ENCODE results near the gene GLG1.
"Not testable (repeated sequence)": the region's sequence is repeated elsewhere in the genome, so short reads cannot be mapped to it uniquely, and the experiment has no call there.

DNA sequence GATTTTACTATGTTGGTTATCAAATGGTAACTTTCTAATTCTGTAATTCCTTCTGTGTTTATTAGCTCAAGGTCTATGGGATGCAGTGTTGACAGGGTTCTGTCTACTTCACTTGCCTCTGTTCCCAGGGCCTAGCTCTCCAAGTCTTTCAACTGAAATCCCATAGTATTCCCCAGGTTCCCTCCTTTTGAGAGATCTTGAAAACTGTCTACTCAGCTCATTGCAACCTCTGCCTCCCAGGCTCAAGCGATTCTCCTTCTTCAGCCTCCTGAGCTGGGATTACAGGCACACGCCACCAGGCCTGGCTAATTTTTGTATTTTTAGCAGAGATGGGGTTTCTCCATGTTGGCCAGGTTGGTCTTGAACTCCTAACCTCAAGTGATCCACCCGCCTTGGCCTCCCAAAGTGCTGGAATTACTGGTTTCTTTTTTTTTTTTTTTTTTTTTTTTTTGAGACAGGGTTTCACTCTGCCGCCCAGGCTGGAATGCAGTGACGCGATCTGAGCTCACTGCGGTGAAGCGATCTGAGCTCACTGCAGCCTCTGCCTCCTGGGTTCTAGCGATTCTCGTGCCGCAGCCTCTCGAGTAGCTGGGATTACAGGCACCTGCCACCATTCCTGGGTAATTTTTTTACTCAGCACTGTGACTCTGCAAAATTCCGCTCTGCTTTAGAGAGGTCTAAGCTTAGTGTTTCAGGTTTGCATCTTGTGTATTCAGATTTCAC, 163.1 kb downstream of the GLG1 start:
- TF ChIP-seq, protein P1, sequence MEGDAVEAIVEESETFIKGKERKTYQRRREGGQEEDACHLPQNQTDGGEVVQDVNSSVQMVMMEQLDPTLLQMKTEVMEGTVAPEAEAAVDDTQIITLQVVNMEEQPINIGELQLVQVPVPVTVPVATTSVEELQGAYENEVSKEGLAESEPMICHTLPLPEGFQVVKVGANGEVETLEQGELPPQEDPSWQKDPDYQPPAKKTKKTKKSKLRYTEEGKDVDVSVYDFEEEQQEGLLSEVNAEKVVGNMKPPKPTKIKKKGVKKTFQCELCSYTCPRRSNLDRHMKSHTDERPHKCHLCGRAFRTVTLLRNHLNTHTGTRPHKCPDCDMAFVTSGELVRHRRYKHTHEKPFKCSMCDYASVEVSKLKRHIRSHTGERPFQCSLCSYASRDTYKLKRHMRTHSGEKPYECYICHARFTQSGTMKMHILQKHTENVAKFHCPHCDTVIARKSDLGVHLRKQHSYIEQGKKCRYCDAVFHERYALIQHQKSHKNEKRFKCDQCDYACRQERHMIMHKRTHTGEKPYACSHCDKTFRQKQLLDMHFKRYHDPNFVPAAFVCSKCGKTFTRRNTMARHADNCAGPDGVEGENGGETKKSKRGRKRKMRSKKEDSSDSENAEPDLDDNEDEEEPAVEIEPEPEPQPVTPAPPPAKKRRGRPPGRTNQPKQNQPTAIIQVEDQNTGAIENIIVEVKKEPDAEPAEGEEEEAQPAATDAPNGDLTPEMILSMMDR (conservative IDR thresholded peaks at IDR 0.05; ENCODE audit: low read depth, low read length) = not testable (repeated sequence)
- TF ChIP-seq EZH2 (IDR thresholded peaks at IDR 0.05; ENCODE audit: borderline replicate concordance, low read depth, low read length, poor library complexity, severe bottlenecking) = not testable (repeated sequence)

Data from A673 (cell line).